GM13976 (cell line): ENCODE measurements around the gene SGSM2.

Experiments used
- DNase-seq: peaks from one replicate; pipeline ENCODE4 v3.0.0; 2012; ENCODE audit warnings: low spot score
- CTCF ChIP-seq: IDR thresholded peaks from 2 replicates; pipeline ENCODE4 v1.5.1; 2012; ENCODE audit warnings: borderline replicate concordance, mild to moderate bottlenecking; ENCODE audit not compliant: insufficient read depth; ENCODE audit errors: extremely low read depth, missing control alignments, control extremely low read depth
- in situ Hi-C: fragments of 300-500 bp; cut with MboI; formaldehyde crosslinking; loops from one replicate; pipeline ENCODE4 v1.12.0; 2022; ENCODE audit warnings: low sequenced_read_pairs, mixed read lengths, inconsistent platforms; ENCODE audit not compliant: unreplicated experiment

Gene SGSM2

GRCh38 chr17:2380950-2381649 lies 43.8 kb downstream of the SGSM2 start:
- in situ Hi-C loops = no loop called here
- no peak for TF ChIP-seq CTCF
- DNase-seq = no peak

- in situ Hi-C loops = no loop called here
- TF ChIP-seq CTCF = no peak
- DNase-seq = no peak
Observed at GRCh38 chr17:2383628-2384167, 46.4 kb downstream of the SGSM2 start.

- in situ Hi-C loops = no loop called here
- DNase-seq = no peak
- no peak for TF ChIP-seq CTCF
Observed at GRCh38 chr17:2384439-2385127, 47.3 kb downstream of the SGSM2 start.

GRCh38 chr17:2385240-2386210 lies 48.2 kb downstream of the SGSM2 start:
- in situ Hi-C loops = no loop called here
- no peak for TF ChIP-seq CTCF
- DNase-seq = no peak

GRCh38 chr17:2386400-2387085 lies 49.2 kb downstream of the SGSM2 start:
- no peak for DNase-seq
- TF ChIP-seq CTCF = no peak
- in situ Hi-C loops = no loop called here
